K562 (cell line): ENCODE results near the gene G6PD. TPM values are rescaled to one million over a fixed set of nuclear protein-coding genes. Genes with fewer than 3 reads are reported as not detected.

Experiments used
- CHD4 ChIP-seq: fragments of 200-600 bp; sonication (generic); IDR thresholded peaks from 3 replicates; pipeline ENCODE4 v1.6.1; 2012; ENCODE audit warnings: low read depth, mild to moderate bottlenecking, mixed read lengths, low read length, inconsistent platforms; ENCODE audit not compliant: insufficient read depth, insufficient replicate concordance, poor library complexity, severe bottlenecking
- LEF1 ChIP-seq: fragments of 450-650 bp; IDR thresholded peaks from 2 replicates; pipeline ENCODE4 v1.6.1; 2016; ENCODE audit warnings: mild to moderate bottlenecking
- MAX ChIP-seq: sonication (generic); formaldehyde crosslinking; IDR thresholded peaks from 2 replicates; pipeline ENCODE4 v1.9.0; 2022; ENCODE audit warnings: mild to moderate bottlenecking, missing genetic modification reagents
- MAZ ChIP-seq, 2 experiments: fragments of 450-650 bp in 1 of 2; sonication (generic) in 1 of 2; formaldehyde crosslinking; IDR thresholded peaks in 1 of 2; conservative IDR thresholded peaks in 1 of 2; 2 replicates each; pipeline versions ENCODE4 v1.4.0 to v1.5.0; 2020; ENCODE audit warnings: mild to moderate bottlenecking in 1 of 2, missing genetic modification reagents in 1 of 2
- MYNN ChIP-seq, 2 experiments: sonication (generic); formaldehyde crosslinking in 1 of 2; IDR thresholded peaks; 2 replicates each; pipeline versions ENCODE4 v1.5.0 to v1.6.1; 2016 to 2020; ENCODE audit warnings: antibody characterized with exemption in 1 of 2, missing genetic modification reagents in 1 of 2
- NFE2L1 ChIP-seq: fragments of 450-650 bp; IDR thresholded peaks from 2 replicates; pipeline ENCODE4 v1.6.1; 2016; ENCODE audit warnings: missing genetic modification characterization, low read depth, mild to moderate bottlenecking, missing compliant biosample characterization, moderate library complexity, borderline replicate concordance
- NRF1 ChIP-seq, 2 experiments: fragments of 450-650 bp; IDR thresholded peaks in 1 of 2; conservative IDR thresholded peaks in 1 of 2; 2 replicates each; pipeline ENCODE4 v1.6.1; 2014; ENCODE audit warnings: mild to moderate bottlenecking in 2 of 2
- NUFIP1 ChIP-seq: fragments of 450-650 bp; IDR thresholded peaks from 2 replicates; pipeline ENCODE4 v1.6.1; 2018; ENCODE audit not compliant: partially characterized antibody
- POLR2B ChIP-seq: fragments of 450-650 bp; IDR thresholded peaks from 2 replicates; pipeline ENCODE4 v1.6.1; 2018; ENCODE audit warnings: low read depth; ENCODE audit not compliant: partially characterized antibody
- POLR2G ChIP-seq: fragments of 200-400 bp; formaldehyde crosslinking; IDR thresholded peaks from 2 replicates; pipeline ENCODE4 v1.6.1; 2017; ENCODE audit warnings: low read depth, mild to moderate bottlenecking, antibody characterized with exemption, low read length, moderate library complexity
- SAFB ChIP-seq: fragments of 200-400 bp; formaldehyde crosslinking; IDR thresholded peaks from 2 replicates; pipeline ENCODE4 v1.6.1; 2017; ENCODE audit warnings: low read depth, low read length, borderline replicate concordance
- SMARCB1 ChIP-seq: IDR thresholded peaks from 2 replicates; pipeline ENCODE4 v1.6.1; 2011; ENCODE audit warnings: improper control_type of control experiment, low read depth; ENCODE audit not compliant: insufficient read length
- TCF3 ChIP-seq: sonication (generic); formaldehyde crosslinking; IDR thresholded peaks from 2 replicates; pipeline ENCODE4 v1.4.0; 2020; ENCODE audit warnings: mild to moderate bottlenecking, missing genetic modification reagents
- TSC22D4 ChIP-seq: fragments of 450-650 bp; IDR thresholded peaks from 2 replicates; pipeline ENCODE4 v1.6.1; 2016; ENCODE audit warnings: missing genetic modification characterization, missing biosample characterization, control low read depth
- ZNF253 ChIP-seq: fragments of 250-450 bp; sonication (Bioruptor Pico); conservative IDR thresholded peaks from 2 replicates; pipeline ENCODE4 v1.6.1; 2021; ENCODE audit warnings: mild to moderate bottlenecking
- ZNF436 ChIP-seq: fragments of 250-450, 450-650 bp; sonication (Bioruptor Pico); formaldehyde crosslinking; IDR thresholded peaks from 2 replicates; pipeline ENCODE4 v1.7.0; 2020; ENCODE audit warnings: mild to moderate bottlenecking
- ZNF639 ChIP-seq, 2 experiments: fragments of 200-800 bp in 1 of 2; sonication (Bioruptor generic) in 1 of 2; sonication (generic) in 1 of 2; formaldehyde crosslinking in 1 of 2; IDR thresholded peaks in 1 of 2; conservative IDR thresholded peaks in 1 of 2; 2 replicates each; pipeline versions ENCODE4 v1.5.0 to v1.6.1; 2016 to 2020; ENCODE audit warnings: missing compliant biosample characterization in 1 of 2, missing genetic modification characterization in 1 of 2, missing genetic modification reagents in 1 of 2
- polyA plus RNA-seq, 8 experiments: library from polyadenylated mRNA; depleted of rRNA in 4 of 8; stranded (reverse) in 5 of 8; unstranded in 3 of 8; fragments of >200 nt; fragmentation: Nextera tagmentation in 2 of 8; fragmentation: Illumina TruSeq in 1 of 8; extraction: Ambion mirVana in 2 of 8; extraction: Trizol in 1 of 8; gene quantifications; 2 replicates each; pipeline versions ENCODE4 v1.2.1 to v1.2.3, GENCODE V29; 2011 to 2014; ENCODE audit warnings: inconsistent platforms in 1 of 8, missing spikeins in 1 of 8
- total RNA-seq, 7 experiments: library from RNA; depleted of rRNA in 6 of 7; stranded (reverse); fragments of >200 nt in 6 of 7; fragmentation: Illumina TruSeq in 2 of 7; extraction: Trizol in 2 of 7; gene quantifications; 2 replicates each; pipeline versions ENCODE4 v1.2.1 to v1.2.3, GENCODE V29; 2011 to 2021; ENCODE audit warnings: low replicate concordance in 1 of 7
- TF ChIP-seq, protein P1 (sequence below): fragments of 250-450 bp; sonication (Bioruptor Pico); IDR thresholded peaks from 2 replicates; pipeline ENCODE4 v1.8.0; 2022; ENCODE audit warnings: inconsistent platforms
- TF ChIP-seq, protein P2 (sequence below): fragments of 450-650 bp; formaldehyde crosslinking; IDR thresholded peaks from 2 replicates; pipeline ENCODE4 v1.4.0; 2020; ENCODE audit warnings: mild to moderate bottlenecking, moderate library complexity

Gene G6PD
- total and polyA plus RNA-seq, 9 of the 15 experiments (the other 6 are each of a cell fraction or from before 2014, with no cell fraction given), result 2.9 to 222 (median 66.4) TPM

DNA sequence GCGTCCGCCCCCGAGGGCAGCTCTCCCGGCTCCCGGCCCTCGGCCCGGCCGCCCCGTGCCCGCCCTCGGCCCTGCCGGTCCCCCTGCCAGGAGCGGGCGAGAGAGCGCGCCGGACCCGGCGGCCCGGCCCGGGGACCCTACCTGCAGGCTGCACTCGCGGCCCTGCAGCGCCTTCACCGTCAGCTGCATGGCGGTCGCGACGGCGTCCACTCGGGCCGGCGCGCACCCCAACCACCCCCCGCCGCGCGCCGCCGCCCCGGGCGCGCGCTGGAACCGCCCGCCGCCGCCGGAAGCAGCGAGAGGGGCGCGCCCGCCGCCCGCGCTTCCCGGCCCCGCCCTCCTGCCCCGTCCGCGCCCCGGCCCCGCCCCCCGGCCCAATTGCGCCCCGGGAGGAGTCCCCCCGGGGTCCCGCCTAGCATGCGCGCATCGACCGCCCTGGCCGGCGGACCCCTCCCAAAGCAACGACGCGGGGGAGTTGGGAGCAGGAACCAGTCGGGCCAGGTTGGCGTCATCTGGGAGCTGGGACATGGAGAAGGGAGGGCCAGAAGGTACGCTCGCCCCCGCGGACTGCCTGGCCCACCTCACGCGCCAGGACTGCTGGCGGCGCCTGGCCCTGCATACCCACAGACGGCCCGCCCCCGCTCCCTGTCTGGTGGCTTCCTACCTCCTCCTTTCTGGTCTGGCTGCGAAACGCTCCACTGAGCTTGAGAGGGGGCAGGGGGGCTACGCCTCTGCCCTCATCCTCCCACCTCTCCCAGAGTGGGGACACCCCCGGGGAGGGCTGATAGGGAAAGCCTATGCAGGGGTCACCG, 60.0 kb downstream of the G6PD start, which contains the start of gene UBL4A (continued):
- TF ChIP-seq SMARCB1 (no peak), MAZ (CRISPR knock-in tag; conservative IDR thresholded peaks at IDR 0.05 in 1 of 2, IDR thresholded peaks at IDR 0.05 in 1 of 2) (peak; percentile 27 to 63; a peak in 3 of 4 replicates), POLR2G (peak; percentile 69), MAX (CRISPR knock-in tag) (peak; percentile 39; the same call in 1 of the 2 replicates), NFE2L1 (tag) (no peak), CHD4 (no peak), NUFIP1 (no peak), ZNF639 (CRISPR knock-in tag; conservative IDR thresholded peaks at IDR 0.05 in 1 of 2, IDR thresholded peaks at IDR 0.05 in 1 of 2) (peak in 1 of 2 experiments; percentile 79; a peak in 2 of 4 replicates), NRF1 (conservative IDR thresholded peaks at IDR 0.05 in 1 of 2, IDR thresholded peaks at IDR 0.05 in 1 of 2) (0 out of 4 replicates have a peak, but pooled peaks have one; percentile 18 to 19), TSC22D4 (tag) (no peak), MYNN (IDR thresholded peaks at IDR 0.05) (0 out of 2 replicates have a peak, but pooled peaks have one; percentile 50), MYNN (CRISPR knock-in tag; IDR thresholded peaks at IDR 0.05) (no peak), LEF1 (no peak), POLR2B (peak; percentile 44), ZNF436 (CRISPR knock-in tag) (no peak), TCF3 (CRISPR knock-in tag) (no peak), SAFB (peak; percentile 64; the same call in 1 of the 2 replicates), ZNF253 (CRISPR knock-in tag) (no peak)
- TF ChIP-seq, protein P1, sequence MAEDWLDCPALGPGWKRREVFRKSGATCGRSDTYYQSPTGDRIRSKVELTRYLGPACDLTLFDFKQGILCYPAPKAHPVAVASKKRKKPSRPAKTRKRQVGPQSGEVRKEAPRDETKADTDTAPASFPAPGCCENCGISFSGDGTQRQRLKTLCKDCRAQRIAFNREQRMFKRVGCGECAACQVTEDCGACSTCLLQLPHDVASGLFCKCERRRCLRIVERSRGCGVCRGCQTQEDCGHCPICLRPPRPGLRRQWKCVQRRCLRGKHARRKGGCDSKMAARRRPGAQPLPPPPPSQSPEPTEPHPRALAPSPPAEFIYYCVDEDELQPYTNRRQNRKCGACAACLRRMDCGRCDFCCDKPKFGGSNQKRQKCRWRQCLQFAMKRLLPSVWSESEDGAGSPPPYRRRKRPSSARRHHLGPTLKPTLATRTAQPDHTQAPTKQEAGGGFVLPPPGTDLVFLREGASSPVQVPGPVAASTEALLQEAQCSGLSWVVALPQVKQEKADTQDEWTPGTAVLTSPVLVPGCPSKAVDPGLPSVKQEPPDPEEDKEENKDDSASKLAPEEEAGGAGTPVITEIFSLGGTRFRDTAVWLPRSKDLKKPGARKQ (CRISPR knock-in tag), result no peak
- TF ChIP-seq, protein P2, sequence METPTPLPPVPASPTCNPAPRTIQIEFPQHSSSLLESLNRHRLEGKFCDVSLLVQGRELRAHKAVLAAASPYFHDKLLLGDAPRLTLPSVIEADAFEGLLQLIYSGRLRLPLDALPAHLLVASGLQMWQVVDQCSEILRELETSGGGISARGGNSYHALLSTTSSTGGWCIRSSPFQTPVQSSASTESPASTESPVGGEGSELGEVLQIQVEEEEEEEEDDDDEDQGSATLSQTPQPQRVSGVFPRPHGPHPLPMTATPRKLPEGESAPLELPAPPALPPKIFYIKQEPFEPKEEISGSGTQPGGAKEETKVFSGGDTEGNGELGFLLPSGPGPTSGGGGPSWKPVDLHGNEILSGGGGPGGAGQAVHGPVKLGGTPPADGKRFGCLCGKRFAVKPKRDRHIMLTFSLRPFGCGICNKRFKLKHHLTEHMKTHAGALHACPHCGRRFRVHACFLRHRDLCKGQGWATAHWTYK (CRISPR knock-in tag), result 0 out of 2 replicates have a peak, but pooled peaks have one; percentile 39
